ENCODE measurements around the gene CACNA2D3.

The CACNA2D3 gene

DNA sequence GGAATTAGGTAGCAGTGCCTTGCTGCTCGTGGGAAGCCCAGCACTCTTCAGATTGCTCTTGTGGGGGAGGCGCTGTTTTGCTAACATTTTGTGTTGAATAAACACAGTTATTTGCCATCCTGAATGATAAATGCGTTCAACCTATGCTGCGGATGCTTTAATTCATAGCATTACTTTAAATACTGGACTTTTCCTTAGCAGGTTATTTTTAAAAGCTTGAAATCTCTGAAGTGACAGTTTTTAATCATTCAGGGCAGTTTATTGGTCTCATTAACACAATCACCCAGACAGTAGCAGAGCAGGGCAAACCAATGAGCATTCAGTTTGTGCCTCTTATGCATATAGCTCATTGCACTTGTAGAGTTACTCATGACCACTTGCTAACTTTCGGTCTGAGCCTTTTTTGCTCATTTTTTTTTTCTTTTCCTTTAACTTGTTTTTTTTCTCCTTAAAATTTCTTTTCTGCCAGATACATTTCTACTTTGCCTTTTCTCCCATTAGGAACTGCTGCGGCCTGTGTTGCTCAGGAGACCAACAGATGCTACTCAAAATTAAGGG lies 5.2 kb downstream of the CACNA2D3 start:
- DNase-seq, result no peak

DNA sequence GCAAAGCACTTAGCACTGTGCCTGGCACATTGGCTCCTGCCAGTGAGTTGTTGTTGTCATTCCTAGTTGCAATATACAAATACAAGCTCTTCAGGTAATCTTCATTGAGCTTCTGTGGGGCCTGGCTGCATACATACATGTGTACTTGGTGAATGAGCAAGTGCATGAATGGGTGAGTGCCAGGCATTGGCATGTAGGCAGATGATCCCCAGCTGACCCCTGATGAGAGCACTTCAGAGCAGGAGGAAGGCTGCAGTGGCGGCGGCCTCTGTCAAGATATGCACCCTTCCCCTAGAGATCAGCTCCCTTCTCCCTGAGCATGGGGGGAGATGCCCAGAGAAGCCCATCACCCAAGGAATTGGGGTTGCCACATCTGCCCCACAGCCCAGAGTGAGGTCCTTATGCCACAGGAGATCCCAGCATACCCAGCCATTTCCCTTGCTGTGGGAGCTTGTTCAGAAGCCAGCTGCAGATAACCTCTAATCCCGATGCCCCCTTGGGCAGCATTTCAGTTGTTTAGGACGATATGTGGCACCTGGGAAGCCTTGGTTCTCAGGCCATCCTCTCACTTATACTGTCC lies 8.8 kb downstream of the CACNA2D3 start:
- DNase-seq, result no peak

DNA sequence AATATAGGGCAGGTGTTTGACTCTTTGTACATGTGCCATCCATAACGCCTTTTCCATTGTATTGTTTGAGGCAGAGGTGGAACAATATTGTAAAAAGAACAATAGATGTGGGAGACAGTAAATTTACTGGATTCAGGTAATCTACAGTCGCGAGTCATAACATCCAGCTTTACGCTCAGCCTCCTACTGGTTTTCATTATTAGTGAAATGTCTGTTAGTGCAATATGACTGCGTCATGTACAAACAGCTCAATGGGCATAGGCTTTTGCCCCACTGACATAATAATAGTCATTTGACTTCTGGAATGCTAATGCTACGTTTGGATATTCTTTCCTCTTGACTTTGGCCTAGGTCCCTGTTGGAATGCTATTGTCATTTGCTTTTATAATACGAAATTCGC lies 9.5 kb downstream of the CACNA2D3 start:
- no peak for DNase-seq

DNA sequence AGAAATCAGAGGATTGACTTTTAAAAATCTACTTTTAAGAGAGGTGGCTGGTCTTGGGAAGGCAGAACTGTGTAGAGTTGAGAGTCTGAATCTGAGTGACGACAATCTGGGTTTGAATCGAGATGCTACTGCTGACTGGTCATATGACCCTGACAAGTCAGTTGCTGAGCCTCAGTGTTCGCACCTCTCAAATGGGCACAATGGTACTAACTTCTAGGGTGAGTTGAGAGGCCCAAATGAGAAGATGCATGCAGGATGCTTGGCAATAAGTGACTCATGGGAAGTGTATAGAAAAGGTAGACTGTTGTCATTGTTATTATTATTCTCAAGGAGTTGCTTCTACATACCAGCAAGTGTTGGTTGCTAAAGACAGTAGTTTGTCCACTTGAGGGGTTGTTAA lies 10.3 kb downstream of the CACNA2D3 start:
- DNase-seq, result no peak

DNA sequence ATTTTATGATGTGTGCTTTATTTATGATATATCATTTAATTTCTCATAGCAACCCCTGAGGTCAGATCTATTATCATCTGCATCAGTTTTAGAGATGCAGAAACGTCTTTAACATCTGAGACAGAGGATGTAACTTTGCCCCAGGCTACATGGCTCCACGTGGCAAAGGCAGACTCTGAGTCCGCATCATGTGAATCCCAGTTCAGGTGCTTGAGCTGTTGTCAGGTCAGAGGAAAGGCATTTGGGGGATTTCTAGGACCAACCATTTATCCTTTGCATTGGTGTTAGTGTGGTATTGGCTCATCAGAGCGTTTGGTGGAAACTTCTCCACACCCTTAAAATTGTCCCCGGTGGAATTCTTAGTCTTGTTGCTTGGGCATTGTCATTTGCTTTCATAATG lies 10.8 kb downstream of the CACNA2D3 start:
- DNase-seq, result no peak

DNA sequence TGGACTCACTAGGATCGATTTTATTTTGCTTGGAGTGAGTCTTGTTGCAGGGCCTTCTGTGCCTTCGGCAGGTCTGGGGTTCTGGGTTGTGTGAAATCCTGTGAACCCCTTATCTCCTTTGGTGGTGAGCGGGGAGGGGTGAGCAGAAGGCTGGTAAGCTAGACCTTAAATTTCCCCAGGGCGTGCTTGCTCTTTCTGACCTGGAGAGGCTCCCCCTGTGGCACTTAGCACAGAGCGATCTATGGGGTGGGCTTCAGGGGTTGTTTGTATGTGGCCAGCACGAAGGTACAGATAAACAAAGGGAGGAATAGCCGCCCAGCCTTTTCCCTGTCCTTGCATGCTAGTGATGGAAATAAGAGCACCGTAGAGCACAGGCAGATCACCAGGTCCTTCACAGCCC lies 11.8 kb downstream of the CACNA2D3 start:
- no peak for DNase-seq

DNA sequence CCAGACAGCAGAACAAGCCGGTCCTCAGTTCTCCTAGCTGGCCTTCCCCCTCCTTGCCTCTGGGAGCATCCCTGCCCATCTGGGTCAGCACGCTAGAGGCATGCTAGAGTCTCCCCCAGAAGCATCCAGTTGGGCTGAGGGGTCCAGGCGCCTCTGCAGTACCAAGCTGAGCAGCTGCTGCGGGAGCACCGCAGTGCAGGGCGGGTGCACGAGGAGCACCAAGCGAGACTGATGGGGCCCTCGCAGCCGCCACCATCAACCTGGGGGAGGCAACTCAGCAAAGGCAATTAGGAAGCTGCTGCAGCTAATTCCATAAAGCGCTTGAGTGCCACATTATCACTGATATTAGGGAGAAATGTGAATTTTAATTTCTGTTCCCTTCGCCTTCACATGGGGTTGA lies 12.4 kb downstream of the CACNA2D3 start:
- no peak for DNase-seq

DNA sequence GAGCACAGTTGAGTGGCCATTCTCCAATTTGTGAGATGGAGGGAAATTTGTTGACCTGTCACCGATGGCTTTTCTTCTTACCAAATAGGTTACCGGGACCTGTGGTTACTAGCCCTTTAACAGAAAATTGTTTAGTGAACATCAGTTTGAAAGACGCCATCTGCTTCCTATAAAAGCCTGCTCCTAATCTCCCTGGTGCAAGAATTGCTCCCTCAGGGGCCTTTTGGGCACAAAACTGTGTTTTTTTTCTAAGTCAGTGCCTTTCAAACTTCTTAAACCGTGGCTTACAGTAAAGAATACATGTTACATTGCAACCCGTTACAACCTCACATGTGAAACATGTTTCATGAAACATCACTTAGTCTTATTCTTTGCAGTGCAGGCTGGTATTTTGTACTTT lies 15.0 kb downstream of the CACNA2D3 start:
- DNase-seq, result no peak

DNA sequence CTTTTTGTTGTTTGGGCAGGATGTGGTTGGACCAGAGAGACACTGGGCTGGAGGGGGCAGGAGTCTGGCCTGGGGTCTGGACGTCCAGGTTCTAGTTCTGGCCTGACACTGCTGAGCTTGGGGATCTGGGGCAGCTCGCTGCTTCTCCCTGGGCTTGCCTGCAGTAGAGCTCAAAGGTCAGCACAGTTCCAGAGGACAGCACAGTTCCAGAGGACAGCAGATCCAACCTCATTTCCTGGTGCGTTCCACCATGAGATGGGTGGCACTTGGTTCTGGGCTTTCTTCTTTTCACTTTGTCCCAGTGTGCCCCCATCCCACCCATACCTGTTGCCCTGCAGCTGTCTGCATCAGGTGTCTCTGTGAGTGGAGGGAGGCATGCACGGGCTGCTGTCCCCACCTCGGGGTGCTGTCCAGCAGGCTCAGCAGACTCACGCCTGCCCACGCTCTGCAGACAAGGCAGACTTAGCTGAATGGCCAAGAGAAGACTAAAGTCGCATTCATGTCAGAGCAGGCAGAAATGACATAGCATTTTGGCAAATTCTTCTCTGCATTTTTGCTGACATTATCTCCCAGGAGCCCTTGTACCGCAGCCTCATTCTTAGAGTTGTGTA lies 16.7 kb downstream of the CACNA2D3 start:
- no peak for DNase-seq

DNA sequence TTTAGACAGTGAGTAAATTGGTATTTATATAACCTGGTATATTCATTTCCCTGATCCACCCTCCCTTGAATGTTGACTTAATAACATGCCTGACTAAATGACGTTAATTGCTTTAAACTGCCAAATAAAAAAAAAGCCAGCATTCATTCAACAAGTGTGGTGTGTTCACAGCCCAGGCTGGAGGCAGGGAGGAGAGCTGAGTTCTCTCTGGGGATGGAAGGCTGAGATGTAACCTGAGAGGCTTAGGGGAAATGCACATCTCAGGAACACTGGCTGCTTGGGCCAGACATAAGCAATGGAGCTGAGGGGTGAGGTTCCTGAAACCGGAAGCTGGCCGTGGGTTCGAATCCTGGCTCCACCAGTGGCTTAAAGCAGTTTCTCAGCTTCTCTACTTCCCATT lies 17.3 kb downstream of the CACNA2D3 start:
- no peak for DNase-seq

DNA sequence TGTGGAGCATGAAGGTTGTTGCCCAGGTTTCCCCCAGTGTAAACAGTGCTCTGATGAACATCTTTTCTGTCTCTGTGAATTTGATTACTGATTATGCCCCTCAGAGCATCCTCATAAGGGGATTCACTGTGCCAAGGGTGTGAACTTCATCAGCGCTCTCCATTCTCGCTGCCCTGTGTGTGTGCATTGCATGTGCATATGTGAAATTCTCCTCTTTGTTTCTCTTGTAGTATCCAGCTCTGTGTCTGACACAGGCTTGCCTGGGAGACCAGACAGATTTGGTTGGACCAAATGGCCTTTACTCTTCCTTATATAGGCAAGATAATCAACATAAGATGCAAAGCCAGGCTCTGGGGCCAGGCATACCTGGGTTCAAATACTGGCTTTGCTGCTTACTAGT lies 21.9 kb downstream of the CACNA2D3 start:
- no peak for DNase-seq

DNA sequence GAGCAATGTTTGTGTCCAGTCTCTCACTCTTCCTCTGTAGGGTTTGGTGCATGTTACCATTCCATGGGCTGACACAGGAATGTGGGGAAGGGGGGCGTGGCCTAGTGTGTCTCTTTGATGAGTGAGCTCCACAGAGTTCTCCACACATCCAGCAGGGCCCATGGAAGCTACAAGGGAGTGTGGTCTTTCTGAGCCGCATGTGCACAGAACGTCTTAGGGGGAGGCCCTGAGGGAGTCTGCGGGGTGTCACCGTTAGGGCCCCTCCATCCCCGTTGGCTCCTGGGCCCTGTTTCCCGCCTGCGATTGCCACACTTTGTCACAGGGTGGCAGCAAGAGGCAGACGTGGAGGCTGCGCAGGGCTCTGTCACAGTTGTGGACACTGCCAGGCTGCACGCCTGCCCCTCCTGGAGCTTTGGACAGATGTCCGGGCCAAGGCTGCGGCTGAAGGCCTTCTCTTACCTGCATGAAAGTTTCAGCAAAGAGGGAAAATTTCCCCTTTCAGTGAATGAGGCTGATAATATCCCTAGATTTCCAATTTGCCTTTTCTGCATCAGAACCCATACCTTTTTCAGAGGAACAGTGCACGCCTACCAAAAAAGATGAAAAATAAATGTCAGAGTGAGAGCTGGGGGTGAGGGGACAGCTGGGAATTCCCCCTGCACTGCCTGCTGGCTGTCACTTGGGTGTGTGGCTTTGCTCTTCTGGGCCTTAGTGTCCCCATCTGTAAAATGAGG lies 24.3 kb downstream of the CACNA2D3 start:
- DNase-seq, result no peak

DNA sequence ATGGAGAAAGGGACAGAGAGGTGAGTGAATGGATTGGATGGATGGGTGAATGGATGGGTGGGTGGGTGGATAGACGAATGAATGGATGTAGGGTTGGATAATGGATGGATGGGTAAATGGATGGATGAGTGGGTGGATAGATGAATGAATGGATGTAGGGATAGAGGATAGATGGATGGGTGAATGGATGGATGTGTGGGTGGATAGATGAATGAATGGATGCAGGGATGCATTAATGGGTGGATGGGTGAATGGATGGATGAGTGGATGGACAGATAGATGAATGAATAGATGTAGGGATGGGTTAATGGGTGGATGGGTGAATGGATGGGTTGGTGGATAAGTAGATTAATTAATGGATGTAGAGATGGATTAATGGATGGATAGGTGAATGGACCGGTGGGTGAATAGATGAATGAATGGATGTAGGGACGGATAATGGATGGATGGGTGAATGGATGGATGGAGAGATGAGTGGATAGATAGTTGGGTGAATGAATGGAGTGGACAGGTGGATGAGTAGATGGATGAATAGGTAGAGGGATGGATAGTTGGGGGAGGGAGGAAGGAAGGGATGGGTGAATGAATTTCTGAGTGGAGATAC lies 28.6 kb downstream of the CACNA2D3 start:
- DNase-seq, result no peak

DNA sequence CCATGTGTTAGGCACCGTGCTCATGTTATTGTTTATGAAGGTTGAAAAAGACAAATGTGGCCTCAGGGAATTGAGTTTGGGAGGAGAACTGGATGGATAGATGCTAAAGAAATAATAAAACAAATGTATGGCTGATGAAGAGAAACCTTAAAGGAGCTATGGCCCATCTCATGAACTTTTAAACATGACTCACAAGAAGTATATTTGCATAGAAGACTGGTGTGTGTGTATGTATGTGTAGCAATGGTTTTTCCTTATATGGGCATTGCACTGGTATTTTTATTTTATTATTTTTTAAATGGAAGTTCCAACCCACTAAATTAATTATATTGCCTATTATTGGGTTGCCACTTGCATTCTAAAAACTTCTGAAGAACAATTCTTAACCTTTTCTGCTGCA lies 31.1 kb downstream of the CACNA2D3 start:
- no peak for DNase-seq

DNA sequence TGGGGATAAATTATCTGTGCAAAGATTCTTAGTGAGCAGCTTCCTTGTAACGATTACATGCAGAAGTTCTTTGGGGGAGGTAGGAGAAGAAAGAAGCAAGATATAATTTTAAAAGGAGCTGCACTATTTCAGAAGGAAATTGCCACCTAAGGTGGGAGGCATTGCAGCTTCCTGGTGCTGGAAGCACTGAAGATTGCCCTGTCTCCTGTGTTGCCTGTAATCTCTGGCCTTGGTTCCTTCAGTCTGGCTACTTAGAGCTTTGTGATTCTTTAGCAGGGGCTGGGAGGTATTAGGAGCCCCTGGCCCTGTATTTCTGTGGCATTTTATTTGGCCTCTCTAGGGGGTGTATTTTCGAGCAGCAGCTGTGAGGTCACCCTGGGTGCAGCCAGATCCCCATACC lies 35.5 kb downstream of the CACNA2D3 start:
- no peak for DNase-seq

DNA sequence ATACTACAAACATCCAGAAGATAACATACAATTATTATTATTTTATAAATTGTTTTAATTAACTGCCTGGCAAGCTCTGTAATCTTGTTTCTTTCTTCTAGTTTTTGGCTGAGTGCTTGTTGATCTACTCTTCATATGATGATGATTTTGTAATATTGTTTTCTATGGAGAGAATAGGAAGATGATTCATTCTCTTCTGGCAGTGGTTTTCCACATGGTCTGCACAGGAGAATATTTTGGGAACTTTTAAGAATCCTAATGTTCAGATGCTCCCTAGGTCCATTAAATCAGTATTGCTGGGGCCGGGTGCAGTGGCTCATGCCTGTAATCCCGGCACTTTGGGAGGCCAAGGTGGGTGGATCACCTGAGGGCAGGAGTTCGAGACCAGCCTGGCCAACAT lies 37.6 kb downstream of the CACNA2D3 start:
- DNase-seq, result no peak

DNA sequence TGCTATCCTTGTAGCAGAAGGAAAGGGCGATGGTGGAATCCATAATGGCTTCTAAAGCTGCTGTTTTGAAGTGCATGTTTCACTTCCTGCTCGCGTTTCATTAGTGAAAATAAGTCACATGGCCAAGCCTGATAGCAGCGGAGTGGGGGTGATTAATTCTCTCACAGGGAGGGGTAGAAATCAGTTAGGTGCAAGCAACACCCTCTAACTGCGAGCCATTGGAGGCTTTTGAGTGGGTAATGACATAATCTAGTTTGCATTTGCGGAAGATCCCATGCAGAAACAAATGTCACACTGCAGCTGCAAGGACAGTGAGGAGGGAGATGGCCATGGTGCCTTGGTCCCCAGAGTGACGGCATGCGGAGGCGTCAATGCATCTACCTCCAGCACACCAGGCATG lies 41.1 kb downstream of the CACNA2D3 start:
- DNase-seq, result no peak

DNA sequence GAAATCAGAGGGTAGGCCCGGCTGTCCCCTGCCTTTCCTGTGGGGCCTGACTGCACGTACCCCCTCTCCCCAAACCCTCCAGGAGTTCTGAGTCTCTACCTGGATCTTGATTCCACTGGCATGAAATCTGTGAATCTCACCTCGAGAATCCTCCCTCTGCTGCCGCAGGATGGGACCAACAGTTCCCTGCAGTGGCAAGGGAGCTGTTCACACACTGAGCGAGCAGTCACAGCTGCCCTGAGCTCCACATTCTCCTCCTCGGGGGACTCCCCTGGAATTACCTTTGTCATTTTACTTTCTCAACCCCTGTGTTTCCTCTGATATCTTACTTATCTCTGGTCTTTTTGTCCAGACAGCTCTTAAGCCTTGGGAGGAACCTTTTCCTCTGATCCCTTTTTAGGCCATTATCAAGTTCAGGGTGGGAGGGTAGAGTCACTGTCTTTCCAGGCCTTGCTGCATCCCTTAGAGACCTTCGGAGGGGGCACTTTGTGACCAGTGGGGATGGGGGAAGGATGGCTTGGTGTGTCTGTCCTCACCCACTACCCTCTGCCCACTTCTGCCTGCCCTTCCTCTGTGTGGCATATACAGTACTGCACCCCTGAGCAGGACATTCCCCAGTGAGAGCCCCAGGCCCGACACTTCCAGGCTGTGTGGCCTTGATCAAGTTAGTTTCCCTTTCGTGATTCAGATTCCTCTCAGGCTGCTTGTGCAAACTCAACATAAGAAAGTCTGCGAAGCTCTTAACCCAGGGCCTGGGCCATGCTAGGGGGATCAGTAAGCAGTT lies 42.0 kb downstream of the CACNA2D3 start:
- DNase-seq, result no peak

DNA sequence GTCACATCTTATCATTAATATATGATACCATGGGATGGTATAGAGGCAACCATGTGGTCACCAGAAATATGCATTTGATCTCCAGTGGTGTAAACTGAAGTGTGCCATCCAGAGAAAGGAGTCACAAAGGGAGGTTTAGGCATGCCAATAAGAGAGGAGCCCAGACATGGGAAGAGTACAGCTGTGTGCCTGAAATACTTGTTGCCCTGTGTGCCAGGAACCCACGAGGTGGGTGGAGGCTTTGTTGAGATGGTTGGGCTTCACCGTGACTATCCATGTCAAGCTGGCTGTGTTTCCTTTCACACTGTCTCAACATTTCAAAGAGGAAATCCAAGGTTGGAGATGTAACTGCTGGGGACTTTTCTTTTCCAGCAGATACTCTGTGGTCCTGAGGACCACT lies 43.5 kb downstream of the CACNA2D3 start:
- DNase-seq, result no peak

DNA sequence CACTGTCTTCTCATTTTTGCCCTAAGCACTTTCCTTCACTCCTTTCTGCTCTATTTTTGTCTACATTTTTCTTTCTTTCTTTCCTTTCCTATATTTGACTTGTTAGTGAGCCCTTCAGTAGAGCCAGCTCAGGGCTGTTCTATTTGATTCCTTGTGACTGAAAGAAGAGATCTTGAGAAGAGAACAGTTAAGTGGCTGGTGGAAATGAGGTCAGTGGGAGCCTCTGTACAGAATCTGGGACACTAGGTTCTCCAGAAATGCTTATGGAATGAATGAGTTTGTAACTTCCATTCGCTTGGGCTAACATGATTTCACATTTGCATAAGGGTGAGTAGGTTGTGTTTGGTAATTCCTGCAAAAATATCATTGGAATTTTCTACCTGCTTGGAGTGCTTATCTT lies 45.6 kb downstream of the CACNA2D3 start:
- DNase-seq, result no peak

DNA sequence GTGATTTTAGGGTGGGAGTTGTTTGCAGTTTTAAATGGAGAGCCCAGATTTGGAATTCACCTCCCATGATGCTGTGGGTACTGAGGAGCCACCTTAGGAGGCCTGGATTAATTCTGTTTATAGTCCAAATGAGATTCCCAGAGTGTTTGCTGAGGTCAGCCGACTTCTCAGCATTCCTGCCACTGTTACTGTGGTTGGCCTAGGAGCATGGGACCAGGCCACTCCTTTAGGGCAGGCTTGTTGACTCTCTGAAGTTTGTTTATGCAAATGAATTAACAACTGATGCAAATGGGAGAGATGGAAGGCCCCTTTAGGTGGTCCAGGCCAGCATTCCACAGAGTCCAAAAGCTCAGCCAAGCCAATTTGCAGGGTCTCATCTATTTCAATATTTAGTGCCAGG lies 46.1 kb downstream of the CACNA2D3 start:
- DNase-seq, result no peak

DNA sequence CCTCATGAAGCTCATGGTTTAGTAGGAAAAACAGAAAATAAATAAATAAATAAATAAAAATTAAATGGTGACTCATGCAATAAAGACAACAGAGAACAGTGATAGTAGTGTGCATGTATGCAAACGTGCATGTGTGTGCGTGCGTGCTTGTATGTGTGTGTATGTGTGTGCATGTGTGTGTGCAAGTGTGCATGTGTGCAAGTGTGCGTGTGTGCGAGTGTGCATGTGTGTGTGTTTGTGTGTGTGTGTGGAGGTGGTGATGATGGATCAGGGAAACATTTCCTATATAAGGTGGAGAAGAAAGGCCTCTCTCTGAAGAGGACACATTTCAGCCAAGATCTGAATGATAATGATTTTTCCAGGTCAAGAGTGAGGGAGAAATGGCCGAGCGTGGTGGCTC lies 47.2 kb downstream of the CACNA2D3 start:
- DNase-seq, result no peak

DNA sequence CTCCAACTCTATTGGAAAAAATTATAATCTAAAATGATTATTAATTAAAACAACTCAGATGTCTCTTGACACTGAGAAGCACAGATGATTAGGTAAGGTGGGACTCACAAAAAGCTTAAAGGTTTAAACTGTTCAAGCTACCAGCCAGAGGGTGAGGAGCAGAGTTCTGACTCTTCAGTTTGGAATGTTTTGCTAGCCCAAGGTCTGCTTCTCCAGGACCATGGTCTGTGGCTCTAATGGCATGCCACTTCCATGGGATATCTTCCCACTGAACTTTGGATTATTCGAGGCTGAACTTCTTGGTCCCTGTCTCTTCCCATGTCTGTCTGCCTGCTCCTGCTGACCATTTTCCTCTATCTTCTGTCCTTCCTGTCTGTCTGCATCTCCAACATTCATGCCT lies 49.2 kb downstream of the CACNA2D3 start:
- no peak for DNase-seq
